Hepatocyte (in vitro differentiated cells): ENCODE results near the gene INSR.

Experiments used
- EZH2 ChIP-seq: fragments of 200-600 bp; sonication (generic); IDR thresholded peaks from 2 replicates; pipeline ENCODE4 v1.6.1; 2016; ENCODE audit warnings: antibody characterized with exemption, mild to moderate bottlenecking, borderline replicate concordance
- TF ChIP-seq, protein P1 (sequence below): fragments of 200-600 bp; sonication (generic); IDR thresholded peaks from 2 replicates; pipeline ENCODE4 v1.5.1; 2016; ENCODE audit warnings: antibody characterized with exemption, mild to moderate bottlenecking; ENCODE audit not compliant: poor library complexity

DNA sequence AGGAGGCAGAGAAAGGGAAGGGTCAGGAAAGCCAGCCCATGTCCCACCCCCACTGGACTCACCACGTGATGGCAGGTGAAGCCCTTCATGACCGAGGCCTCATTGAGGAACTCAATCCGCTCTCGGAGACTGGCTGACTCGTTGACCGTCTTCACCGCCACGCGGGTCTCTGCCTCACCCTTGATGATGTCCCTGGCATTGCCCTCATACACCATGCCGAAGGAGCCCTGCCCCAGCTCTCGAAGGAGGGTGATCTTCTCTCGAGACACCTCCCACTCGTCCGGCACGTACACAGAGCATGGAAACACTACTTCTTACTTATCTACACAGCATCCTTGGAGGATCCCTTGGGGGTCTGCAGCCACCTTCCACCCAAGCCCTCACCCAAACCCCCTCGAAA lies 169.0 kb downstream of the INSR start:
- TF ChIP-seq, protein P1, sequence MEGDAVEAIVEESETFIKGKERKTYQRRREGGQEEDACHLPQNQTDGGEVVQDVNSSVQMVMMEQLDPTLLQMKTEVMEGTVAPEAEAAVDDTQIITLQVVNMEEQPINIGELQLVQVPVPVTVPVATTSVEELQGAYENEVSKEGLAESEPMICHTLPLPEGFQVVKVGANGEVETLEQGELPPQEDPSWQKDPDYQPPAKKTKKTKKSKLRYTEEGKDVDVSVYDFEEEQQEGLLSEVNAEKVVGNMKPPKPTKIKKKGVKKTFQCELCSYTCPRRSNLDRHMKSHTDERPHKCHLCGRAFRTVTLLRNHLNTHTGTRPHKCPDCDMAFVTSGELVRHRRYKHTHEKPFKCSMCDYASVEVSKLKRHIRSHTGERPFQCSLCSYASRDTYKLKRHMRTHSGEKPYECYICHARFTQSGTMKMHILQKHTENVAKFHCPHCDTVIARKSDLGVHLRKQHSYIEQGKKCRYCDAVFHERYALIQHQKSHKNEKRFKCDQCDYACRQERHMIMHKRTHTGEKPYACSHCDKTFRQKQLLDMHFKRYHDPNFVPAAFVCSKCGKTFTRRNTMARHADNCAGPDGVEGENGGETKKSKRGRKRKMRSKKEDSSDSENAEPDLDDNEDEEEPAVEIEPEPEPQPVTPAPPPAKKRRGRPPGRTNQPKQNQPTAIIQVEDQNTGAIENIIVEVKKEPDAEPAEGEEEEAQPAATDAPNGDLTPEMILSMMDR: no peak
- TF ChIP-seq EZH2: no peak
